HG02623 (cell line): Measurements from ENCODE around the gene ATOH7.
"Not testable (repeated sequence)": the region's sequence is repeated elsewhere in the genome, so short reads cannot be mapped to it uniquely, and the experiment has no call there.

Experiments used
- ATAC-seq: cut with Tn5 transposase; IDR thresholded peaks from one replicate; pipeline ENCODE4 v1.9.1; 2021; ENCODE audit warnings: moderate library complexity; ENCODE audit not compliant: unreplicated experiment

ATOH7 gene

DNA sequence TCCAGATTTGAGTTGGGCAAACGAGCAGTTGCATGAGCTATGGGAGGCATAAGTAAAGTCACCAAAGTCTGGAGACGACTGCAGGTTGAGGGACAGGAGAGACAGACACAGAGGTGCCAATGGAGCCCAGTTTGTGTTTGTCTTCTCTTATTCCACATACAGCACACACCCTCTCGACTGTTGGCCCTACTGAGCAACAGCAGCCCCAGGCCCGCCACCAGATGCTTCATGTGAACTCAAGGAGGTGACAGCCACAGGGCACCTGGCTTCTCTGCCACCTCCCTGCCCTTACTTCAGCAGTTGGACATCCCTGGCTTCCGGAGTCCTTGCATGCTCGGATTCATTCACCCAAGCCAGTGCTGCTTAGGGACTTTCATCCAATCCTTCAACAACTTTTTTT lies 6.5 kb upstream of the ATOH7 start:
- ATAC-seq, result no peak

DNA sequence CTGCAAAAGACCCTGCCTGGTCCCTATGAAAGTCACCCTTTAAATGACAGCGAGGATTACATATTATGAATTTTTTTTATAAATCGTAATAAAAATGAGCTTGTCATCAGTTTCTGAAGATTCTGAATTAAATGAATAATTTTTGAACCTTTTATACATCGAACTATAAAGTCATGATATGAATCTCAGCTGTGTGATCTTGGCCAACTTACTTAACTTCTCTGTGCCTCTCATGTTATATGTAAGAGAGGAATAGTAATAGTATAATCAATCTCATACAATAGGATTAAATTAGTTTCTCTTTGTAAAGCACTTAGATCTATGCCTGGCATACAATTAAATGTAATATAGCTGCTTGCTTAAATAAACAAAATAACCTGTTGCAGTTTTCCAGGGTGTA lies 5.3 kb upstream of the ATOH7 start:
- ATAC-seq, result no peak

GRCh38 chr10:68235581-68235980 lies 3.7 kb upstream of the ATOH7 start:
- ATAC-seq, result no peak

- no peak for ATAC-seq
Measured at GRCh38 chr10:68235111-68235510, 3.2 kb upstream of the ATOH7 start.

- ATAC-seq, result no peak
Measured at GRCh38 chr10:68233046-68233445, 1.1 kb upstream of the ATOH7 start.

GRCh38 chr10:68231106-68231816 lies 652 bp downstream of the ATOH7 start:
- ATAC-seq, result peak; percentile 88

DNA sequence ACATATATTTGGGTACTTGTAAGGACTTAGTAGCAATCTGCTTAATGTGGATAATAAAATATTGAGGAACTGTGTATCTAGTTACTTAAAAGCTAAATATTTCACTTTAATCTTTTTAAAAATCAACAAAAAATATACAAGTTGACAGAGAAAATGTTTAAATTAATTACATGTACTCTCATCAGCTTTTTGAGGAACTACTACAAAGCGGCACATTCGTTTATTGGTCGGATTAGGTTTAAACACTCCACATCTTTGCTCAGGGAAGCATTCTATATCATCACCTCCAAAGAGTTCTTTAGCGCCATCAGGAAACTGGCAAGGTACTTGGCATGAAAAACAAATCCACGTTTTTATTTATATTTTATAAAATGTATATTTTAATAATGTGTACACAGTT lies 1.6 kb downstream of the ATOH7 start:
- no peak for ATAC-seq

GRCh38 chr10:68224810-68225209 lies 7.1 kb downstream of the ATOH7 start:
- ATAC-seq, result no peak

- no peak for ATAC-seq
Measured at GRCh38 chr10:68223535-68224165, 8.3 kb downstream of the ATOH7 start.

- ATAC-seq, result no peak
Measured at GRCh38 chr10:68222391-68222790, 9.5 kb downstream of the ATOH7 start.

DNA sequence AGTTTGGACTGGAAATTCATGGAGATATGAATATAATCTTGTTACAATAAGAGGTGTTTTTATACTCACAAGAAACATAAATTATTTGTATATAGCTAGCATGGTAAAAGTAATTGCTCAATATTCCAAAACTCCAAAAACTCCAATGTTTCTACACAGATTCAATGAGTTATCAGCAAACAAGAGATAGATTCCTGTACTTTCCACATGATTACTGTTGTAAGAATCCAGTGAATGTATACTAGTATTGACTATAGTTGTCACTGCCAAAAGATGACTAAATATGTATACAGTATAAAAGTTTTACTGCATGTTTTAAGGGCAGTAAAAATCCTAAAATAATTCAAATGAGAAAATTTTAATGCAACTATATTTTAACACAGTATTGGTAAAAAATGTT lies 10.7 kb downstream of the ATOH7 start:
- ATAC-seq, result no peak

DNA sequence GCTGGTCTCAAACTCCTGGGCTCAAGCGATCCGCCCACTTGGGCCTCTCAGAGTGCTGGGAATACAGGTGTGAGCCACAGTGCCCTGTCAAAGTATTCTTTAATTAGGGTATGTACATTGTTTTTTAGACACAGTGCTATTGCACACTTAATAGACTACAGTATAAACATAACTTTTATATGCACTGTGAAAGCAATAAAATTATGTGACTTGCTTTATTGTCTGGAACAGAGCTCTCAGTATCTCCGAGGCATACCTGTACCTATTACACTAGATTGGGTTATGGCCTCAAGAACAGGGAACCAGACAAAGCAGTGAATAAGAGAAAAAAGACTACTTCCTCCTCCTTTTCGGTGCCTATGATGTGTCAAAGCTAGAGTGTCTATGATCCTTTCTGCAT lies 13.1 kb downstream of the ATOH7 start:
- ATAC-seq, result no peak

DNA sequence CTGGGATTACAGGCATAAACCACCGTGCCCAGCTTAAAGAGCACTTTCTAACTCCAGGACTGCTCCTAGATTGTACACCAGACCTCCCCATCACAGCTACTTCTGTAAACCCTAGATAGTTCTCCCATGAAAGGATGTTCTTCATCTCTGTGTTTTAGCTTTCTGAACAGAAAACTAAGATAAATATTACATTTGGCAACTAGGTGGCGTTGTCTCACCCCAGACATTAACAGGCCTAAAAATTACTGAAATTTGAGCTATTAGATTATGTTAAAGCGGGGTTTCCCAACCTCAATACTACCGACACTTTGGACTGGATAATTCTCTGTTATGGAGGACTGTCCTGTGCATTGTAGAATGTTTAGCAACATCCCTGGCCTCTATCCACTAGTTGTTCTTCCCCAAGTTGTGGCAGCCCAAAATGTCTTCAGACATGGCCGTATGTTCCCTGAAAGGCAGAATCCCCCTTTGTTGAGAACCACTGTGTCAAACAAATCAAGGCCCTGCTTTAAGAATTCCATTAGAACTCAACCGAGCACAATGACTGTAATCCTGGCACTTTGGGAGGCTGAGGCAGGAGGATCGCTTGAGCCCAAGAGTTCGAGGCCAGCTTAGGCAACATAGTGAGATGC lies 19.1 kb downstream of the ATOH7 start:
- ATAC-seq, result no peak

GRCh38 chr10:68211669-68212068 lies 20.2 kb downstream of the ATOH7 start:
- ATAC-seq, result no peak

DNA sequence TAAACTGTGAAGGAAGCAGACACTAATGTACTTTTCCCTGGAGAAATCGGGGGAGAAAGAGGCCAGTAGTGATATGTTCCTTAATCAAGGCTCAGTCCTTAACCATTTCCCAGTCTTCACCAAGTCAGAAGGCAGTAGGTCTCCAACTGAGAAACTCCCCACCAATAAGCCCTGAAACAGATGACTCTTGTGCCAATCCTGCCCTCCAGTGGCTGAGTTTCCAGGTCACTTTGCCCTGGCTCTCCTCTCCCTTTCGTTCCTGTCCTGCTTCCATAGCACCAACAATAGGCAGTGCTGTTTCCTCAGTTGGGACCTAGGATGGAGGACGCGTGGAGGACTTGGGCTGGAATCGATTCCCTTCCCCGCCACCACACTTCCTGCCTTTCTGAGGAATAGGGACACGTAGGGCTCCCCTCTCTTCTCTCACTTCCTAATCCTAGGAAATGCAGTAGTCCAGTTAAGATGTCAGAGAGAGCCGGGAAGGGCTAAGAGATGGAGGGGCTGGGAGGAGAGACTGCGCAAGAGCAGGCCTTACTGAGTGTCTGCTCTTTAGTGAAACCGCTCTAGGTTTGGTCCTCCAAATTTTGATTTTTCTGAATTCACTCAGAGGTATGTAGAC lies 23.4 kb downstream of the ATOH7 start:
- ATAC-seq, result no peak

- no peak for ATAC-seq
Measured at GRCh38 chr10:68202960-68203353, 29.0 kb downstream of the ATOH7 start.

DNA sequence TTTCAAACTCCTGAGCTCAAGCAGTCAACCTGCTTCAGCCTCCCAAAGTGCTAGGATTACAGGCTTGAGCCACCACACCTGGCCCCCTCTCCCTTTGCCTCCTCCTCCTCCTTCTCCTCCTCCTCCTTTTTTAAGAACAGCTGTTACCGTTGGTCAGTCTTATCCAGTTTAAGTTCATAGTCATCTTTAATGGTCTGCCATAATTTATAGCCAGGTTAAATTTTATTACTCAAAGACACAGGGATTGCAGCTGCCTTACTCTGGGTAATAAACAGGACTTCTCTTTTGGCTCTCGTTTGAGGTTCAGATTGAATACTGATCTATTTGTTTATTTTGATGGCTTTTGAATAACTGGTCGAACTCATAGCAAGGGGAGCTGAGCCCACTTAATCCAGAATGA lies 35.2 kb downstream of the ATOH7 start:
- ATAC-seq, result no peak

DNA sequence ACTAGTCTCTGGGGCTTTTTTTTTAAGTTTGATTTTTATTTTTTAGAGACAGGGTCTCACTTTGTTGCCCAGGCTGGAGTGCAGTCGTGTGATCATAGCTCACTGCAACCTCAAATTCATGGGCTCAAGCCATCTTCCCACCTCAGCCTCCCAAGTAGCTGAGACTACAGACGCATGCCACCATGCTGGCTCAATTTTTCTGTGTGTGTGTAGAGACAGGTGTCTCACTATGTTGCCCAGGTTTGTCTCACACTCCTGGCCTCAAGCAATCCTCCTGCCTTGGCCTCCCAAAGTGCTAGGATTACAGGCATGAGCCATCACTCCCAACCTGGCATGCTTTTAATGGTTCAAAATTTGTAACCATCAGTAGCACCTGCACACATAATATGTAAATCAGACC lies 36.1 kb downstream of the ATOH7 start:
- ATAC-seq, result not testable (repeated sequence)

DNA sequence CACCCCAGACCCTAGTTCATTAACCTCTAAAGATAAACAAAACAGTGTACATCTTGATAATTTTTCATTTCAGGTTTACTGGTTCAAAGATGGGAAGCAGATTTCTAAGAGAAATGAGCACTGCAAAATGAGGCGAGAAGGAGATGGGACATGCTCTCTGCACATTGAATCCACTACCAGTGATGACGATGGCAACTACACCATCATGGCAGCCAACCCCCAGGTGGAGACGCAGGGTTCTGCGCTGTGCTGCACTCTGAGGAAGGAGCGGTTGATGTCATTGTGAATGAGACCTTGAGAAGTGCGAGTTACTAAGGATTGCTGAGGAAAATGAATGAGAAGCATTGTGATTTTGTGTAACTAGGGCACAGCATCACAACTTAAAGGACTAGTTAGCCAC lies 37.6 kb downstream of the ATOH7 start:
- no peak for ATAC-seq

DNA sequence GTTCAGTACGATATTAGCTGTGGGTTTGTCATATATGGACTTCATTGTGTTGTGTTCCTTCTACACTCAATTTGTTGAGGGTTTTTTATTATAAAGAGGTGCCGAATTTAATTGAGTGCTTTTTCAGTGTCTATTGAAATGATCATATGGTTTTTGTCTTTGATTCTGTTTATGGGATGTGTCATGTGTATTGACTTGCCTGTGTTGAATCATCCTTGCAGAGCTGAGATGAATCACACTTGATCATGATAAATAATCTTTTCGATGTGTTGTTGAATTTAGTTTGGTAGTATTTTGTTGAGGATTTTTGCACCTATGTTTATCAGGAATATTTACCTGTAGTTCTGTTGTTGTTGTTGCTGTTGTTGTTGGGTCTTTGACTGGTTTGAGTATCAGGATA lies 39.8 kb downstream of the ATOH7 start:
- no peak for ATAC-seq

- no peak for ATAC-seq
Measured at GRCh38 chr10:68188835-68189234, 43.1 kb downstream of the ATOH7 start.

- no peak for ATAC-seq
Measured at GRCh38 chr10:68185085-68185484, 46.8 kb downstream of the ATOH7 start.
